ENCODE measurements around the gene LRP5. TPM values are rescaled to one million over a fixed set of nuclear protein-coding genes. Genes with fewer than 3 reads are reported as not detected.

The LRP5 gene
- total RNA-seq, 1 donor from 2014 or later = 44.3 TPM

GRCh38 chr11:68334923-68335322 is 22.5 kb downstream of the LRP5 start:
- H3K9me3 Mint-ChIP-seq = no peaks in the 10 kb centered on the region
- no peak overlapping the region for H3K27ac Mint-ChIP-seq (ENCODE audit: unreplicated experiment)
- no peak for DNase-seq (ENCODE audit: low read depth, low spot score)
- peaks cover 40% of the 10 kb centered on the region for H3K4me1 Mint-ChIP-seq
- no peak overlapping the region for H3K4me3 Mint-ChIP-seq
- H3K36me3 Mint-ChIP-seq (ENCODE audit: low read depth) = peaks cover 2% of the 10 kb centered on the region
- TF ChIP-seq, protein P1, sequence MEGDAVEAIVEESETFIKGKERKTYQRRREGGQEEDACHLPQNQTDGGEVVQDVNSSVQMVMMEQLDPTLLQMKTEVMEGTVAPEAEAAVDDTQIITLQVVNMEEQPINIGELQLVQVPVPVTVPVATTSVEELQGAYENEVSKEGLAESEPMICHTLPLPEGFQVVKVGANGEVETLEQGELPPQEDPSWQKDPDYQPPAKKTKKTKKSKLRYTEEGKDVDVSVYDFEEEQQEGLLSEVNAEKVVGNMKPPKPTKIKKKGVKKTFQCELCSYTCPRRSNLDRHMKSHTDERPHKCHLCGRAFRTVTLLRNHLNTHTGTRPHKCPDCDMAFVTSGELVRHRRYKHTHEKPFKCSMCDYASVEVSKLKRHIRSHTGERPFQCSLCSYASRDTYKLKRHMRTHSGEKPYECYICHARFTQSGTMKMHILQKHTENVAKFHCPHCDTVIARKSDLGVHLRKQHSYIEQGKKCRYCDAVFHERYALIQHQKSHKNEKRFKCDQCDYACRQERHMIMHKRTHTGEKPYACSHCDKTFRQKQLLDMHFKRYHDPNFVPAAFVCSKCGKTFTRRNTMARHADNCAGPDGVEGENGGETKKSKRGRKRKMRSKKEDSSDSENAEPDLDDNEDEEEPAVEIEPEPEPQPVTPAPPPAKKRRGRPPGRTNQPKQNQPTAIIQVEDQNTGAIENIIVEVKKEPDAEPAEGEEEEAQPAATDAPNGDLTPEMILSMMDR (conservative IDR thresholded peaks at IDR 0.05) = no peak
- H3K27me3 Mint-ChIP-seq (ENCODE audit: low read depth) = no peaks in the 10 kb centered on the region

- TF ChIP-seq, protein P1 (conservative IDR thresholded peaks at IDR 0.05) = no peak
- peaks cover 34% of the 10 kb centered on the region for H3K4me1 Mint-ChIP-seq
Measured at GRCh38 chr11:68335683-68336082, 23.3 kb downstream of the LRP5 start.

DNA sequence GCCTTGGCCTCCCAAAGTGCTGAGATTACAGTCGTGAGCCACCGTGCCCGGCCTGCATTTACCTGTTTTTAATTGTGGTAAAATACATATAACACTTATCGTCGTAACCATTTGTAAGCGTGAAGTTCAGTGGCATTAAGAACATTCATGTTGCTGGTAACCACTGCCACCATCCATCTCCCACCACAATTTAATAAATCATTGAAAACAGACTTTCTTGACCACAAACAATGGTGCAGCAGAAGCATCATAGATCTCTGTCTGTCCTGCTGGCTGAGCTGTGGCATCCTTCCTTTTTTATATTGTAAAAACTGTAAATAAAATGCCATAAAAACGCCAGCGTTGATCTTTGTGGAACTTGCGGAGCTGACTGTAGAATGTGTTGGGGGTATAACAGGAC is 24.3 kb downstream of the LRP5 start:
- peaks cover 2% of the 10 kb centered on the region for H3K36me3 Mint-ChIP-seq (ENCODE audit: low read depth)
- H3K9me3 Mint-ChIP-seq = no peaks in the 10 kb centered on the region
- H3K4me3 Mint-ChIP-seq = no peak overlapping the region
- peaks cover 30% of the 10 kb centered on the region for H3K4me1 Mint-ChIP-seq
- TF ChIP-seq, protein P1 (conservative IDR thresholded peaks at IDR 0.05) = no peak
- no peak for DNase-seq (ENCODE audit: low read depth, low spot score)
- H3K27me3 Mint-ChIP-seq (ENCODE audit: low read depth) = no peaks in the 10 kb centered on the region
- H3K27ac Mint-ChIP-seq (ENCODE audit: unreplicated experiment) = no peak overlapping the region

More at GRCh38 chr11:68335683-68336082, 23.3 kb downstream of the LRP5 start:
- Mint-ChIP-seq H3K4me3 (no peak overlapping the region), H3K27ac (ENCODE audit: unreplicated experiment) (no peak overlapping the region), H3K27me3 (ENCODE audit: low read depth) (no peaks in the 10 kb centered on the region), H3K9me3 (no peaks in the 10 kb centered on the region), H3K36me3 (ENCODE audit: low read depth) (peaks cover 2% of the 10 kb centered on the region)
- DNase-seq (ENCODE audit: low read depth, low spot score) = no peak

GRCh38 chr11:68337399-68337835 is 25.0 kb downstream of the LRP5 start:
- TF ChIP-seq, protein P1 (conservative IDR thresholded peaks at IDR 0.05) = no peak
- H3K4me3 Mint-ChIP-seq = no peak overlapping the region
- no peaks in the 10 kb centered on the region for H3K9me3 Mint-ChIP-seq
- H3K27me3 Mint-ChIP-seq (ENCODE audit: low read depth) = no peaks in the 10 kb centered on the region
- H3K4me1 Mint-ChIP-seq = peaks cover 31% of the 10 kb centered on the region
- no peak for DNase-seq (ENCODE audit: low read depth, low spot score)
- H3K36me3 Mint-ChIP-seq (ENCODE audit: low read depth) = peaks cover 2% of the 10 kb centered on the region
- peak overlapping the region; percentile 37 for H3K27ac Mint-ChIP-seq (ENCODE audit: unreplicated experiment)

DNA sequence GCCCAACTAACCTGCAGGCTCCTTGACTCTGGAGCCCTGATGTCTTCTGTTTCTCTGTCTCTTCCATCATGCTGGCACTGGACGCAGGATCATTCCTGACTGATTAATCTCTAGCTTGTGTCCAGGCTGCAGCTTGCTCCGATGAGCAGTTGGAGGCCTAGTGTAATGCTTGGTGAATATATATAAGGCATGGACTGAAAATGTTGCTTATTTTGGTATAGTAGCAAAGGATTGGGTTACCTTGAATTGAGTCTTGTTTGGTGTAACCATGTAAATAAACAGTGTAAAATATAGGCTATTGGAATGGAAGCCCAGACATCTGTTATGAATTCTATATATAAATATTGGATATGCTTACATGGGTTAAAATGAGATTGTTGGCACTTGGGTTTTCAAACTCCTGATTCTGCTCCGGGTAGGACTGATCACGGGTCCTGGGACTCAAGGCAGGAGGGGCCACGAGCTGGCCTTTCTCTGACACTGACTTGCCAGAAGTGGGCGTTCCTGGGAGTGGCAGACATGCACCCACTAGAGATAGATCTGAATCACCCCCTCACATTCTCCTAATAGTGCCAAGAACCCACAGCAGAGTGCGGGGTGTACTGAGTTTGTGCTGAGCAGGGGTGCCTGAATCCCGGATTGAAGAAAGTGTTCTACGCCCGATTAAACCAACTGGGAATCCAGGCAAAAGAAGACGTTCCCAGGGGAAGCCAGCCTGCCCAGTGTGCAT is 25.8 kb downstream of the LRP5 start:
- no peak for DNase-seq (ENCODE audit: low read depth, low spot score)
- Mint-ChIP-seq H3K36me3 (ENCODE audit: low read depth) (peaks cover 2% of the 10 kb centered on the region), H3K27ac (ENCODE audit: unreplicated experiment) (peak overlapping the region; percentile 73), H3K27me3 (ENCODE audit: low read depth) (no peaks in the 10 kb centered on the region), H3K9me3 (no peaks in the 10 kb centered on the region), H3K4me1 (peaks cover 26% of the 10 kb centered on the region), H3K4me3 (no peak overlapping the region)
- TF ChIP-seq, protein P1 (conservative IDR thresholded peaks at IDR 0.05) = no peak
